ENCODE measurements around the gene IP6K2. TPM values are rescaled to one million over a fixed set of nuclear protein-coding genes. Genes with fewer than 3 reads are reported as not detected.

The IP6K2 gene
- total and polyA plus RNA-seq, 2 donors from 2014 or later: 69.4 to 112 TPM

GRCh38 chr3:48678056-48678455 is 39.0 kb downstream of the IP6K2 start:
- no peak for FAIRE-seq
- Histone ChIP-seq H3K27me3 (ENCODE audit: control insufficient read depth, insufficient read depth, low read length) (no peaks in the 10 kb centered on the region), H3K9ac (ENCODE audit: low read length in 3 of 3) (no peak overlapping the region), H3K9me3 (ENCODE audit: control insufficient read depth in 2 of 3, insufficient read depth in 1 of 3, low read length in 3 of 3) (no peaks in the 10 kb centered on the region), H3K36me3 (ENCODE audit: control insufficient read depth in 2 of 3, insufficient read depth in 3 of 3, low read length in 3 of 3) (peaks cover 0 to 33% (median 22%) of the 10 kb centered on the region in 3 donors), H3K27ac (ENCODE audit: low read depth in 2 of 2, low read length in 2 of 2) (no peak overlapping the region), H3K4me3 (ENCODE audit: low read length in 3 of 3) (no peak overlapping the region), H3K4me1 (ENCODE audit: control insufficient read depth in 2 of 3, insufficient read depth in 2 of 3, low read depth in 1 of 3, low read length in 3 of 3) (peaks cover 0 to 1% (median 0%) of the 10 kb centered on the region in 3 donors)
- no peak for DNase-seq
- TF ChIP-seq CTCF (IDR thresholded peaks at IDR 0.05; ENCODE audit: borderline replicate concordance, extremely low read depth, insufficient read depth): no peak
- intact Hi-C loops (cut with DNase I): no loop called here

- Histone ChIP-seq H3K4me3 (ENCODE audit: low read length in 3 of 3) (no peak overlapping the region), H3K9me3 (ENCODE audit: control insufficient read depth in 2 of 3, insufficient read depth in 1 of 3, low read length in 3 of 3) (no peaks in the 10 kb centered on the region), H3K4me1 (ENCODE audit: control insufficient read depth in 2 of 3, insufficient read depth in 2 of 3, low read depth in 1 of 3, low read length in 3 of 3) (no peaks in the 10 kb centered on the region), H3K27ac (ENCODE audit: low read depth in 2 of 2, low read length in 2 of 2) (no peak overlapping the region), H3K36me3 (ENCODE audit: control insufficient read depth in 2 of 3, insufficient read depth in 3 of 3, low read length in 3 of 3) (peaks cover 0 to 12% (median 6%) of the 10 kb centered on the region in 3 donors), H3K9ac (ENCODE audit: low read length in 3 of 3) (no peak overlapping the region), H3K27me3 (ENCODE audit: control insufficient read depth, insufficient read depth, low read length) (no peaks in the 10 kb centered on the region)
- no peak for DNase-seq
- FAIRE-seq: no peak
- no peak for TF ChIP-seq CTCF (IDR thresholded peaks at IDR 0.05; ENCODE audit: borderline replicate concordance, extremely low read depth, insufficient read depth)
- intact Hi-C loops (cut with DNase I): no loop called here
Measured at GRCh38 chr3:48674505-48674904, 42.5 kb downstream of the IP6K2 start.

- DNase-seq (no peak), FAIRE-seq (no peak)
- H3K27ac ChIP-seq (ENCODE audit: low read depth in 2 of 2, low read length in 2 of 2): no peak overlapping the region
- intact Hi-C loops (cut with DNase I): no loop called here
- H3K4me1 ChIP-seq (ENCODE audit: control insufficient read depth in 2 of 3, insufficient read depth in 2 of 3, low read depth in 1 of 3, low read length in 3 of 3): no peaks in the 10 kb centered on the region
- H3K9ac ChIP-seq (ENCODE audit: low read length in 3 of 3): no peak overlapping the region
- H3K4me3 ChIP-seq (ENCODE audit: low read length in 3 of 3): no peak overlapping the region
- TF ChIP-seq CTCF (IDR thresholded peaks at IDR 0.05; ENCODE audit: borderline replicate concordance, extremely low read depth, insufficient read depth): no peak
- no peaks in the 10 kb centered on the region for H3K27me3 ChIP-seq (ENCODE audit: control insufficient read depth, insufficient read depth, low read length)
- H3K9me3 ChIP-seq (ENCODE audit: control insufficient read depth in 2 of 3, insufficient read depth in 1 of 3, low read length in 3 of 3): no peaks in the 10 kb centered on the region
- peaks cover 0 to 4% (median 3%) of the 10 kb centered on the region in 3 donors for H3K36me3 ChIP-seq (ENCODE audit: control insufficient read depth in 2 of 3, insufficient read depth in 3 of 3, low read length in 3 of 3)
Measured at GRCh38 chr3:48672522-48672921, 44.5 kb downstream of the IP6K2 start.

- TF ChIP-seq CTCF (IDR thresholded peaks at IDR 0.05; ENCODE audit: borderline replicate concordance, extremely low read depth, insufficient read depth): no peak
- DNase-seq: no peak
- Histone ChIP-seq H3K4me1 (ENCODE audit: control insufficient read depth in 2 of 3, insufficient read depth in 2 of 3, low read depth in 1 of 3, low read length in 3 of 3) (peaks cover 0 to 9% (median 0%) of the 10 kb centered on the region in 3 donors), H3K27me3 (ENCODE audit: control insufficient read depth, insufficient read depth, low read length) (no peaks in the 10 kb centered on the region), H3K27ac (ENCODE audit: low read depth in 2 of 2, low read length in 2 of 2) (no peak overlapping the region), H3K36me3 (ENCODE audit: control insufficient read depth in 2 of 3, insufficient read depth in 3 of 3, low read length in 3 of 3) (no peaks in the 10 kb centered on the region), H3K9ac (ENCODE audit: low read length in 3 of 3) (no peak overlapping the region), H3K4me3 (ENCODE audit: low read length in 3 of 3) (no peak overlapping the region), H3K9me3 (ENCODE audit: control insufficient read depth in 2 of 3, insufficient read depth in 1 of 3, low read length in 3 of 3) (no peaks in the 10 kb centered on the region)
- intact Hi-C loops (cut with DNase I): no loop called here
- no peak for FAIRE-seq
Measured at GRCh38 chr3:48664929-48665328, 52.1 kb downstream of the IP6K2 start.

All from kidney (tissue), 14 donors.